Prostate gland (tissue), 2 donors: Measurements from ENCODE around the gene S1PR4. TPM values are rescaled to one million over a fixed set of nuclear protein-coding genes. Genes with fewer than 3 reads are reported as not detected.

Experiments used
- DNase-seq: peaks from one replicate; pipeline ENCODE4 v3.0.0-alpha.2; 2019; ENCODE audit warnings: low spot score
- H3K27ac ChIP-seq, 2 donors: fragments of 200-600 bp; sonication (generic); 2 replicates each; pipeline ENCODE4 v1.5.1; 2017 to 2019
- H3K27me3 ChIP-seq: fragments of 200-600 bp; sonication (generic); replicated peaks from 2 replicates; pipeline ENCODE4 v1.5.1; 2019; ENCODE audit not compliant: insufficient read depth
- H3K36me3 ChIP-seq, 2 donors: fragments of 200-600 bp; sonication (generic); 1 replicate in 1 of 2; 2 replicates in 1 of 2; pipeline versions ENCODE4 v1.5.1 to v1.8.1; 2017 to 2019
- H3K4me1 ChIP-seq: fragments of 200-600 bp; sonication (generic); replicated peaks from 2 replicates; pipeline ENCODE4 v1.5.1; 2019
- H3K4me3 ChIP-seq, 2 donors: fragments of 200-600 bp; sonication (generic); 2 replicates each; pipeline ENCODE4 v1.5.1; 2017 to 2019
- H3K9me3 ChIP-seq: fragments of 200-600 bp; sonication (generic); 2 replicates; pipeline ENCODE4 v1.5.1; 2017
- POLR2A ChIP-seq: fragments of 450-650 bp; IDR thresholded peaks from one replicate; pipeline ENCODE4 v1.6.1; 2016; ENCODE audit warnings: antibody characterized with exemption, mild to moderate bottlenecking
- POLR2AphosphoS5 ChIP-seq: sonication (generic); formaldehyde crosslinking; IDR thresholded peaks from one replicate; pipeline ENCODE4 v1.6.1; 2017; ENCODE audit warnings: antibody characterized with exemption
- WGBS: methylation state at CpG from one replicate; pipeline ENCODE4 v1.1.5; 2018; 5-methylcytosine and 5-hydroxymethylcytosine counted together
- intact Hi-C: fragments of 100-400 bp; cut with DNase I; formaldehyde crosslinking; loops from one replicate; pipeline ENCODE4 v1.14.2; 2022
- total RNA-seq, 2 donors: library from RNA; depleted of rRNA; stranded (reverse); fragments of >200 nt; gene quantifications; one replicate each; pipeline ENCODE4 v1.1.0, GENCODE V29; 2016
- TF ChIP-seq, protein P1 (sequence below), 4 experiments: fragments of 200-600 bp in 2 of 4; fragments of 450-650 bp in 2 of 4; sonication (generic) in 2 of 4; IDR thresholded peaks; 1 replicate in 3 of 4; 2 replicates in 1 of 4; pipeline ENCODE4 v1.5.1; 2016 to 2019; ENCODE audit warnings: antibody characterized with exemption in 4 of 4, mild to moderate bottlenecking in 2 of 4, moderate library complexity in 2 of 4

Gene S1PR4
- total RNA-seq, 2 donors from 2014 or later = 0.14 to 1.5 TPM

DNA sequence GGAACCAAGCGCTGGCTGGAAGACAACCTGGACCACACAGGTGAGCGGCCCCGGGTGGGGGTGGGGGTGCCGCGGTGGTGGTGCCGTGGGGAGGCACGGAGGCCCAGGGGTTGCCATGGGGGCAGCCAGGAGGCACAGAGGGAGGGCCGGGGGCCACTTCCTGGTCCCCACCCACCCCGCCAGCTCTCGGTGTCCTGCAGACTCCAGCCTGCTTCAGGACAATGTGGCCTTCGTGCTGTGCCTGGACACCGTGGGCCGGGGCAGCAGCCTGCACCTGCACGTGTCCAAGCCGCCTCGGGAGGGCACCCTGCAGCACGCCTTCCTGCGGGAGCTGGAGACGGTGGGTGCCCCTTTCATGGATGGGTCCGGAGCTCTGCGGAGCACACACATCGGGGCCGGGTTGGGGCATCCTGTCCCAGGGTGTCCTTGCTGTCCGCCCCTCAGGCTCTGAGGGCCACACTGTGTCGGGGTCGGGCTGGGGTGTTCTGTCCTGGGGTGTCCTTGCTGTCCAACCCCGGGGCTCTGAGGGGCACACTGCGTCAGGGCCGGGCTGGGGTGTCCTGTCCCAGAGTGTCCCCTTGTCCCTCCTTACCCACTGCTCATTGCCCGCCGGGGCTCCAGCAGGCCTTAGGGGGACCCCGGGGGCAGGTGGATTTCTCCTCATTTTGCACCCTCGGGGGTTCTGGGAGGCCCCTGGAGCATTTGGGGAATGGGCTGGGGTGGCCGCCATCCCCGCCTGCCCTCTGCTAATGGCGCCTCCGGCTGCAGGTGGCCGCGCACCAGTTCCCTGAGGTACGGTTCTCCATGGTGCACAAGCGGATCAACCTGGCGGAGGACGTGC, 25.5 kb downstream of the S1PR4 start:
- peaks cover 3 to 19% of the 10 kb centered on the region in 2 donors for H3K36me3 ChIP-seq
- intact Hi-C loops = no loop called here
- no peaks in the 10 kb centered on the region for H3K9me3 ChIP-seq
- H3K4me1 ChIP-seq = no peaks in the 10 kb centered on the region
- no peak overlapping the region for H3K27ac ChIP-seq
- no peak for DNase-seq
- H3K27me3 ChIP-seq = no peaks in the 10 kb centered on the region
- TF ChIP-seq POLR2A = no peak
- TF ChIP-seq, protein P1, sequence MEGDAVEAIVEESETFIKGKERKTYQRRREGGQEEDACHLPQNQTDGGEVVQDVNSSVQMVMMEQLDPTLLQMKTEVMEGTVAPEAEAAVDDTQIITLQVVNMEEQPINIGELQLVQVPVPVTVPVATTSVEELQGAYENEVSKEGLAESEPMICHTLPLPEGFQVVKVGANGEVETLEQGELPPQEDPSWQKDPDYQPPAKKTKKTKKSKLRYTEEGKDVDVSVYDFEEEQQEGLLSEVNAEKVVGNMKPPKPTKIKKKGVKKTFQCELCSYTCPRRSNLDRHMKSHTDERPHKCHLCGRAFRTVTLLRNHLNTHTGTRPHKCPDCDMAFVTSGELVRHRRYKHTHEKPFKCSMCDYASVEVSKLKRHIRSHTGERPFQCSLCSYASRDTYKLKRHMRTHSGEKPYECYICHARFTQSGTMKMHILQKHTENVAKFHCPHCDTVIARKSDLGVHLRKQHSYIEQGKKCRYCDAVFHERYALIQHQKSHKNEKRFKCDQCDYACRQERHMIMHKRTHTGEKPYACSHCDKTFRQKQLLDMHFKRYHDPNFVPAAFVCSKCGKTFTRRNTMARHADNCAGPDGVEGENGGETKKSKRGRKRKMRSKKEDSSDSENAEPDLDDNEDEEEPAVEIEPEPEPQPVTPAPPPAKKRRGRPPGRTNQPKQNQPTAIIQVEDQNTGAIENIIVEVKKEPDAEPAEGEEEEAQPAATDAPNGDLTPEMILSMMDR (IDR thresholded peaks at IDR 0.05) = no peak
- no peak for TF ChIP-seq POLR2AphosphoS5
- WGBS = 95% methylated on average over 31 of the region's 43 CpGs
- no peak overlapping the region for H3K4me3 ChIP-seq

DNA sequence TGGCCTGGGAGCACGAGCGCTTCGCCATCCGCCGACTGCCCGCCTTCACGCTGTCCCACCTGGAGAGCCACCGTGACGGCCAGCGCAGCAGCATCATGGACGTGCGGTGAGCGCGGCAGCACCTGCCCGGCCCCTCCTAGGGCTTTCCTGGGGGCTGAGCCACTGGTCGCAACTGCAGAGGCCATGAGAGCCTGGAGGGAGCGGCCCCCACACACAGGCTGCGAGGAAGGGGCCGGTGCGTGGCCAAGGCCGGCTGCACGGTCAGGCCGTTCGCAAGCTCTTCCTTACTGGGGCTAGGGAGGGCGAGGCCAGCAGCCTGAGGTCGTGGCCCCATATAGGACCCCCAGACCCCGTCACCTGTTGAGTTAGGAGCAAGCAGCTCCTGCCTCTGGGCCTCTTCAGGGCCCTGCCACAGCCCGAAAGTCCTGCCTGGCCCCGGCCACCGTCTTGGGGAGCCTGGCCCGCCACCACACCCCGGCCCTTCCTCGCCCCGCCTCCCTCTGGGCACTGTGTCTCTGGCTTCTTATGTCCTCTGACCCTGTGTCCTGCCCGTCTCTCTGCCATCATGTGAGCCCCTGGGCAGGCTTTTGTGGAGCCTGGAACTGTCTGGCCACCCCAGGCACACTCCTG, 26.2 kb downstream of the S1PR4 start:
- intact Hi-C loops = no loop called here
- Histone ChIP-seq H3K4me1 (no peaks in the 10 kb centered on the region), H3K4me3 (no peak overlapping the region), H3K9me3 (no peaks in the 10 kb centered on the region), H3K36me3 (peaks cover 3 to 19% of the 10 kb centered on the region in 2 donors), H3K27ac (no peak overlapping the region), H3K27me3 (no peaks in the 10 kb centered on the region)
- no peak for DNase-seq
- TF ChIP-seq POLR2A (no peak), POLR2AphosphoS5 (no peak)
- TF ChIP-seq, protein P1 (IDR thresholded peaks at IDR 0.05) = no peak
- 96% methylated on average over 35 of the region's 35 CpGs for WGBS

DNA sequence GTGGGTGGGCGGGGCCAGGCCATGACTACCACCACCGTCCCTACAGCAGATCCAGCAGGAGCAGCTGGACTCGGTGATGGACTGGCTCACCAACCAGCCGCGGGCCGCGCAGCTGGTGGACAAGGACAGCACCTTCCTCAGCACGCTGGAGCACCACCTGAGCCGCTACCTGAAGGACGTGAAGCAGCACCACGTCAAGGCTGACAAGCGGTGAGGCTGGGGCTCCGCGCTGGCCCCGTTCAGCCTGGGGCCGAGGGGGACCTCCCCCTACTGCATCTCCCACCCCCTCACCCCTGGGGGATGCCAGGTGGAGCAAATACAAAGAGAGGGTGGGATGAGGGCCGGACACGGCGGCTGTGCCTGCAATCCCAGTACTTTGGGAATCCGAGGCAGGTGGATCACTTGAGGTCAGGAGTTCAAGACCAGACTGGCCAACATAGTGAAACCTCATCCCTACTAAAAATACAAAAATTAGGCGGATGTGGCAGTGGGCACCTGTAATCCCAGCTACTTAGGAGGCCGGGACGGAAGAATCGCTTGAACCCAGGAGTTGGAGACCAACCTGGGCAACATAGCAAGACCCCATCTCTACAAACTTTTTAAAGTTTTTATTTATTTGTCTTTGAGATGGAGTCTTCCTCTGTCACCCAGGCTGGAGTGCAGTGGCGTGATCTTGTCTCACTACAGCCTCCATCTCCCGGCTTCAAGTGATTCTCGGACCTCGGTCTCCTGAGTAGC, 27.8 kb downstream of the S1PR4 start:
- Histone ChIP-seq H3K4me3 (no peak overlapping the region), H3K4me1 (no peaks in the 10 kb centered on the region), H3K27me3 (no peaks in the 10 kb centered on the region), H3K9me3 (no peaks in the 10 kb centered on the region), H3K36me3 (peaks cover 3 to 19% of the 10 kb centered on the region in 2 donors), H3K27ac (no peak overlapping the region)
- 93% methylated on average over 28 of the region's 28 CpGs for WGBS
- DNase-seq = no peak
- intact Hi-C loops = no loop called here
- no peak for TF ChIP-seq POLR2A
- TF ChIP-seq, protein P1 (IDR thresholded peaks at IDR 0.05) = no peak
- no peak for TF ChIP-seq POLR2AphosphoS5

DNA sequence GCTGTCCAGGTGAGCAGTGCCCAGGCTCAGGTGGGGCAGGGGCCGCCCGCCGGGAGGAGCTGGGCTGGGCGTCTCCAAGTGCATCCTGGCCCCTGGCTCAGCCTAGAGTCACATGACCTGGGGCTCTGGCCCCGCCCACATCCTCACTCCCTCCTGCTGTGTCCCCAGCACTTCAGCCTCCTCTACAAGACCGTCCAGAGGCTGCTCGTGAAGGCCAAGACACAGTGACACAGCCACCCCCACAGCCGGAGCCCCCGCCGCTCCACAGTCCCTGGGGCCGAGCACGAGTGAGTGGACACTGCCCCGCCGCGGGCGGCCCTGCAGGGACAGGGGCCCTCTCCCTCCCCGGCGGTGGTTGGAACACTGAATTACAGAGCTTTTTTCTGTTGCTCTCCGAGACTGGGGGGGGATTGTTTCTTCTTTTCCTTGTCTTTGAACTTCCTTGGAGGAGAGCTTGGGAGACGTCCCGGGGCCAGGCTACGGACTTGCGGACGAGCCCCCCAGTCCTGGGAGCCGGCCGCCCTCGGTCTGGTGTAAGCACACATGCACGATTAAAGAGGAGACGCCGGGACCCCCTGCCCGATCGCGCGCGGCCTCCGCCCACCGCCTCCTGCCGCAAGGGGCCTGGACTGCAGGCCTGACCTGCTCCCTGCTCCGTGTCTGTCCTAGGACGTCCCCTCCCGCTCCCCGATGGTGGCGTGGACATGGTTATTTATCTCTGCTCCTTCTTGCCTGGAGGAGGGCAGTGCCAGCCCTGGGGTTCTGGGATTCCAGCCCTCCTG, 29.1 kb downstream of the S1PR4 start:
- Histone ChIP-seq H3K4me1 (no peaks in the 10 kb centered on the region), H3K36me3 (peaks cover 3 to 19% of the 10 kb centered on the region in 2 donors), H3K9me3 (no peaks in the 10 kb centered on the region), H3K27ac (no peak overlapping the region), H3K4me3 (no peak overlapping the region), H3K27me3 (no peaks in the 10 kb centered on the region)
- intact Hi-C loops = no loop called here
- 90% methylated on average over 39 of the region's 43 CpGs for WGBS
- TF ChIP-seq POLR2AphosphoS5 = no peak
- TF ChIP-seq POLR2A = no peak
- TF ChIP-seq, protein P1 (IDR thresholded peaks at IDR 0.05) = no peak
- no peak for DNase-seq
